ENCODE data around the gene TEX14. TPM values are rescaled to one million over a fixed set of nuclear protein-coding genes. Genes with fewer than 3 reads are reported as not detected.
"Not testable (repeated sequence)": the region's sequence is repeated elsewhere in the genome, so short reads cannot be mapped to it uniquely, and the experiment has no call there.

Gene TEX14
- total and polyA plus RNA-seq, 8 donors: 0.03 to 0.59 (median 0.20) TPM

DNA sequence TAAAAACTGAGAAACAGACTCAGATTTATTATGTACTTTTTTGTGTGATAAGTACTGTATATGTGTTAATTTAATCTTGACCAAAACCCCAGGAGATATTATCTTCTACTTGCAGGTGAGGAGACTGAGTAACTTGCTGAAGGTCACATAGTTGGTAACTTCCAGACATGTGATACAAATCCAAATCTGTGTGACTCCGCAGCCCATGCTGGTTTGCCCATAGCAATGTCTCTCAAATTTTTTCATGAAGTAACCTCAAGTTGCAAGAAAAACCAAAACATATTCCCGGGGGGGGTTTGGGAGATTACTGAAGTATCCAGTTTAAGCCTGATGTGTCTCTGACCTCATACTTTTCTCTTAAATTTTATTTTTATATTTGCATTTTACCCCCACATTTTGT, 3.3 kb downstream of the TEX14 start:
- Histone ChIP-seq H3K27ac (no peak overlapping the region), H3K36me3 (no peaks in the 10 kb centered on the region), H3K4me3 (no peak overlapping the region), H3K4me1 (peaks cover 0 to 7% (median 3%) of the 10 kb centered on the region in 3 donors), H3K27me3 (no peaks in the 10 kb centered on the region), H3K9me3 (no peaks in the 10 kb centered on the region)
- WGBS, 2 donors: 74 to 88% methylated on average over 2 of the region's 2 CpGs
- TF ChIP-seq, protein P1, sequence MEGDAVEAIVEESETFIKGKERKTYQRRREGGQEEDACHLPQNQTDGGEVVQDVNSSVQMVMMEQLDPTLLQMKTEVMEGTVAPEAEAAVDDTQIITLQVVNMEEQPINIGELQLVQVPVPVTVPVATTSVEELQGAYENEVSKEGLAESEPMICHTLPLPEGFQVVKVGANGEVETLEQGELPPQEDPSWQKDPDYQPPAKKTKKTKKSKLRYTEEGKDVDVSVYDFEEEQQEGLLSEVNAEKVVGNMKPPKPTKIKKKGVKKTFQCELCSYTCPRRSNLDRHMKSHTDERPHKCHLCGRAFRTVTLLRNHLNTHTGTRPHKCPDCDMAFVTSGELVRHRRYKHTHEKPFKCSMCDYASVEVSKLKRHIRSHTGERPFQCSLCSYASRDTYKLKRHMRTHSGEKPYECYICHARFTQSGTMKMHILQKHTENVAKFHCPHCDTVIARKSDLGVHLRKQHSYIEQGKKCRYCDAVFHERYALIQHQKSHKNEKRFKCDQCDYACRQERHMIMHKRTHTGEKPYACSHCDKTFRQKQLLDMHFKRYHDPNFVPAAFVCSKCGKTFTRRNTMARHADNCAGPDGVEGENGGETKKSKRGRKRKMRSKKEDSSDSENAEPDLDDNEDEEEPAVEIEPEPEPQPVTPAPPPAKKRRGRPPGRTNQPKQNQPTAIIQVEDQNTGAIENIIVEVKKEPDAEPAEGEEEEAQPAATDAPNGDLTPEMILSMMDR (IDR thresholded peaks at IDR 0.05): no peak
- intact Hi-C loops (cut with DNase I): no loop called here
- DNase-seq (no peak), ATAC-seq (no peak), FAIRE-seq (no peak)

DNA sequence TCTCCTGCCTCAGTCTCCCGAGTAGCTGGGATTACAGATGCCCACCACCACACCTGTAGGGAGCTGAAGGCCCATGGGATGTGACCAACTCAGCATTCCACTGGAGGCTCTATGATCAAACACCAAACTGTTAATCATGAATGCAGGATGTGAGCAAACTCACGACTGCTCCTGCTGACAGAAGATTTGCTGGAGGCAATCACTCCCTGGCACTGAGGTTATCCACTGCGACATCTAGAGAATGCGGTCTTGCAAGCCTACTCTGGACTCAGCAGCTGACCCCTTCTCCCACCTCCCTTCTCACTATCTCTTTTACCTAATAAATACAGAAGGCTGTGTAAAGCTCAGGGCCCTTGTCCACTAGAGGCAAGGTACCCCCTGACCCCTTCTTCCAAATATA, 4.9 kb downstream of the TEX14 start:
- TF ChIP-seq, protein P1 (IDR thresholded peaks at IDR 0.05): no peak
- WGBS, 2 donors: 34 to 39% methylated on average over 4 of the region's 4 CpGs
- no peaks in the 10 kb centered on the region for H3K4me1 ChIP-seq
- H3K9me3 ChIP-seq: no peaks in the 10 kb centered on the region
- intact Hi-C loops (cut with DNase I): no loop called here
- no peak overlapping the region for H3K27ac ChIP-seq
- H3K36me3 ChIP-seq: no peaks in the 10 kb centered on the region
- FAIRE-seq (no peak), DNase-seq (no peak), ATAC-seq (no peak)
- no peak overlapping the region for H3K4me3 ChIP-seq
- no peaks in the 10 kb centered on the region for H3K27me3 ChIP-seq

DNA sequence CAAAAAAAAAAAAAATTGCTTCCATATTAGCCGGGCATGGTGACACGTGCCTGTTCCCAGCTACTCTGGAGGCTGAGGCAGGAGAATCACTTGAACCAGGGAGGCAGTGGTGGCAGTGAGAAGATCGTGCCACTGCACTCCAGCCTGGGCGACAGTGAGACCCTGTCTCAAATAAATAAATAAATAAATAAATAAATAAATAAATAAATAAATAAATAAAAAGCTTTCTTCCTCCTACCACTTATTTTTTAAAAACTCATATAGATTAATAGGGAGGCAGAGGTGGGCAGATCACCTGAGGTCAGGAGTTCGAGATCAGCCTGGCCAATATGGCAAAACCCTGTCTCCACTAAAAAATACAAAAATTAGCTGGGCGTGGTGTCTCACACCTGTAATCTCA, 7.4 kb downstream of the TEX14 start:
- H3K9me3 ChIP-seq; FAIRE-seq; H3K4me1 ChIP-seq; H3K27ac ChIP-seq; H3K4me3 ChIP-seq; H3K27me3 ChIP-seq; intact Hi-C loops (cut with DNase I); ATAC-seq; DNase-seq; H3K36me3 ChIP-seq: not testable (repeated sequence)
- WGBS, 2 donors: 83 to 85% methylated on average over 6 of the region's 6 CpGs

DNA sequence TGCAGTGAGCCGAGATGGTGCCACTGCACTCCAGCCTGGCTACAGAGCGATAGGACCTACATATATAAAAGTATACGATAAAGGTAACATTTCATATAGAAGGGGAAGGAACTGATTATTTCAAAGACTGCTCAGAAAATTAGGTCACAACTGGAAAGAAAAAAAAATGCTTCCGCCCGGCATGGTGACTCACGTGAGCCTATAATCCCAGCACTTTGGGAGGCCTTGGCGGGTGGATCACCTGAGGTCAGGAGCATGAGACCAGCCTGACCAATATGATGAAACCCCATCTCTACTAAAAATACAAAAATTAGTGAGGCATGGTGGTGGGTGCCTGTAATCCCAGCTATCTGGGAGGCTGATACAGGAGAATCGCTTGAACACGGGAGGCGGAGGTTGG, 7.8 kb downstream of the TEX14 start:
- H3K9me3 ChIP-seq: no peaks in the 10 kb centered on the region
- intact Hi-C loops (cut with DNase I): no loop called here
- H3K36me3 ChIP-seq: no peaks in the 10 kb centered on the region
- TF ChIP-seq, protein P1 (IDR thresholded peaks at IDR 0.05): no peak
- no peak for FAIRE-seq
- no peak overlapping the region for H3K27ac ChIP-seq
- H3K4me3 ChIP-seq: no peak overlapping the region
- H3K27me3 ChIP-seq: no peaks in the 10 kb centered on the region
- DNase-seq: no peak
- no peak for ATAC-seq
- H3K4me1 ChIP-seq: no peaks in the 10 kb centered on the region
- 81% methylated on average over 10 of the region's 10 CpGs for WGBS, 2 donors

DNA sequence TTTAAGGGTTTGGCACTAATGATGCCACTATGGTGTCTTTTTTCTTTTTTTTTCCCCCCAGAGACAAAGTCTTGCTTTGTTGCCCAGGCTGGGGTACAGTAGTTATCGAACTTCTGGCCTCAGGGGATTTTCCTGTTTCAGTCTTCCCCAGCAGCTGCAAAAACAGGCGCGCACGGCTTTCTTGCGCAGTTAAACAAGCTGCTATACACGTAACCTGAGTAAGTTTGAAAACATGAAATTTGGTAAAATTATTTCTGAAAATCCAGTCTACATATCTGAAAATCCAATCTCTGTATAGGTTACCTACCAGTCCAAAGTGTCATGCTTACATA, 11.8 kb downstream of the TEX14 start:
- Histone ChIP-seq H3K36me3 (no peaks in the 10 kb centered on the region), H3K9me3 (no peaks in the 10 kb centered on the region), H3K4me1 (no peaks in the 10 kb centered on the region), H3K4me3 (no peak overlapping the region), H3K27me3 (no peaks in the 10 kb centered on the region), H3K27ac (no peak overlapping the region)
- no peak for FAIRE-seq
- no peak for DNase-seq
- intact Hi-C loops (cut with DNase I): no loop called here
- no peak for ATAC-seq
- 81 to 89% methylated on average over 6 of the region's 6 CpGs for WGBS, 2 donors
- TF ChIP-seq, protein P1 (IDR thresholded peaks at IDR 0.05): no peak

Measured in pancreas (tissue), 10 donors.